MCF 10A (cell line): ENCODE data around the gene PNMA8C. TPM values are rescaled to one million over a fixed set of nuclear protein-coding genes. Genes with fewer than 3 reads are reported as not detected.

Experiments used
- BruUV-seq: library from RNA; stranded (reverse); fragments of 400-500 nt; replicated peaks from 2 replicates; lab custom pipeline; 2021; lab: Mats Ljungman, UMichigan
- CTCF ChIA-PET: fragments of 300-600 bp; sonication (Branson Sonifier 250); formaldehyde crosslinking; extraction: SDS; loops from one replicate; lab custom pipeline; 2021; ENCODE audit warnings: antibody characterized with exemption, inconsistent platforms; lab: Yijun Ruan, JAX
- POLR2A ChIA-PET: fragments of 300-600, 350-650 bp; sonication (Branson Sonifier 250); formaldehyde crosslinking; extraction: SDS; loops from one replicate; lab custom pipeline; 2020; ENCODE audit warnings: antibody characterized with exemption, inconsistent platforms; lab: Yijun Ruan, JAX
- DNase-seq: peaks from one replicate; pipeline ENCODE4 v3.0.0-alpha.2; 2018; ENCODE audit not compliant: unreplicated experiment
- H3K27ac Mint-ChIP-seq: one replicate; pipeline ENCODE4 v1.8.0; 2022; ENCODE audit warnings: mild to moderate bottlenecking, low read depth, mixed read lengths; ENCODE audit not compliant: unreplicated experiment
- H3K27me3 Mint-ChIP-seq: one replicate; pipeline ENCODE4 v1.8.0; 2022; ENCODE audit warnings: mixed read lengths; ENCODE audit not compliant: insufficient read depth, unreplicated experiment
- H3K36me3 Mint-ChIP-seq: one replicate; pipeline ENCODE4 v1.8.0; 2022; ENCODE audit warnings: mild to moderate bottlenecking, moderate library complexity, mixed read lengths; ENCODE audit not compliant: insufficient read depth, unreplicated experiment
- H3K4me1 Mint-ChIP-seq: one replicate; pipeline ENCODE4 v1.8.0; 2022; ENCODE audit warnings: mixed read lengths; ENCODE audit not compliant: insufficient read depth, unreplicated experiment
- H3K4me3 Mint-ChIP-seq: one replicate; pipeline ENCODE4 v1.8.0; 2022; ENCODE audit warnings: mild to moderate bottlenecking, moderate library complexity, mixed read lengths; ENCODE audit not compliant: unreplicated experiment
- H3K9me3 Mint-ChIP-seq: one replicate; pipeline ENCODE4 v1.8.0; 2022; ENCODE audit warnings: mixed read lengths; ENCODE audit not compliant: unreplicated experiment
- CTCF ChIP-seq: fragments of 200-600 bp; IDR thresholded peaks from one replicate; pipeline ENCODE4 v1.8.0; 2022; ENCODE audit warnings: antibody characterized with exemption, mild to moderate bottlenecking; ENCODE audit not compliant: unreplicated experiment
- intact Hi-C: fragments of 100-400 bp; cut with micrococcal nuclease; formaldehyde crosslinking; loops from 2 replicates; pipeline ENCODE4 v1.14.1; 2022
- total RNA-seq: library from RNA; stranded (reverse); gene quantifications from 2 replicates; pipeline ENCODE4 v1.2.3, GENCODE V29; 2022

Gene PNMA8C
- total RNA-seq, 1 experiment from 2014 or later, result not detected

GRCh38 chr19:46385636-46386035 lies 43.1 kb downstream of the PNMA8C start:
- Mint-ChIP-seq H3K4me1 (no peaks in the 10 kb centered on the region), H3K27me3 (no peaks in the 10 kb centered on the region), H3K9me3 (peaks cover 9% of the 10 kb centered on the region), H3K4me3 (no peak overlapping the region), H3K36me3 (peaks cover 89% of the 10 kb centered on the region), H3K27ac (no peak overlapping the region)
- no peak for TF ChIP-seq CTCF
- DNase-seq, result no peak
- ChIA-PET POLR2A (interaction anchor here (0.7 to 2.2 kb wide), 4 partner anchors 9 to 32 kb away, joined by 3 to 5 read pairs (median 3); no protein-coding TSS in a partner anchor), CTCF (interaction anchor here (0.8 to 2.7 kb wide), 4 partner anchors 10 to 120 kb away, joined by 3 to 14 read pairs (median 5); no protein-coding TSS in a partner anchor)
- intact Hi-C loops, result no loop called here
- BruUV-seq, result no TSS peak

- Mint-ChIP-seq H3K36me3 (peaks cover 94% of the 10 kb centered on the region), H3K9me3 (peaks cover 3% of the 10 kb centered on the region), H3K27me3 (no peaks in the 10 kb centered on the region), H3K4me1 (no peaks in the 10 kb centered on the region), H3K4me3 (no peak overlapping the region), H3K27ac (no peak overlapping the region)
- no peak for TF ChIP-seq CTCF
- ChIA-PET CTCF (interaction anchor here (0.8 to 0.9 kb wide), 2 partner anchors 11 to 103 kb away, joined by 3 to 4 read pairs; no protein-coding TSS in a partner anchor), POLR2A (interaction anchor here (0.5 to 2.2 kb wide), 2 partner anchors 11 to 20 kb away, joined by 3 to 5 read pairs; no protein-coding TSS in a partner anchor)
- BruUV-seq, result no TSS peak
- intact Hi-C loops, result no loop called here
- DNase-seq, result no peak
Observed at GRCh38 chr19:46384396-46384795, 44.3 kb downstream of the PNMA8C start.

- Mint-ChIP-seq H3K9me3 (no peaks in the 10 kb centered on the region), H3K36me3 (peaks cover 94% of the 10 kb centered on the region), H3K27ac (peak overlapping the region; percentile 14), H3K4me3 (no peak overlapping the region), H3K27me3 (no peaks in the 10 kb centered on the region), H3K4me1 (no peaks in the 10 kb centered on the region)
- DNase-seq, result no peak
- intact Hi-C loops, result no loop called here
- ChIA-PET CTCF (interaction anchor here (0.8 to 0.9 kb wide), 2 partner anchors 12 to 104 kb away, joined by 3 to 4 read pairs; no protein-coding TSS in a partner anchor), POLR2A (interaction anchor here (0.5 to 2.2 kb wide), 2 partner anchors 10 to 20 kb away, joined by 3 to 5 read pairs; no protein-coding TSS in a partner anchor)
- no TSS peak for BruUV-seq
- TF ChIP-seq CTCF, result no peak
Observed at GRCh38 chr19:46383846-46384245, 44.9 kb downstream of the PNMA8C start.

GRCh38 chr19:46383171-46383815 lies 45.4 kb downstream of the PNMA8C start:
- H3K9me3 Mint-ChIP-seq, result no peaks in the 10 kb centered on the region
- H3K36me3 Mint-ChIP-seq, result peaks cover 94% of the 10 kb centered on the region
- BruUV-seq, result no TSS peak
- intact Hi-C loops, result no loop called here
- H3K27me3 Mint-ChIP-seq, result no peaks in the 10 kb centered on the region
- TF ChIP-seq CTCF, result no peak
- POLR2A ChIA-PET, result interaction anchor here (2.2 kb wide), 1 partner anchor 9 kb away, joined by 5 read pairs; no protein-coding TSS in a partner anchor
- DNase-seq, result no peak
- peaks cover 2% of the 10 kb centered on the region for H3K4me1 Mint-ChIP-seq
- H3K27ac Mint-ChIP-seq, result peak overlapping the region; percentile 14
- CTCF ChIA-PET, result interaction anchor here (0.9 kb wide), 1 partner anchor 12 kb away, joined by 4 read pairs; no protein-coding TSS in a partner anchor
- H3K4me3 Mint-ChIP-seq, result no peak overlapping the region
